ENCODE results near the gene HPCAL1. TPM values are rescaled to one million over a fixed set of nuclear protein-coding genes. Genes with fewer than 3 reads are reported as not detected.

Gene HPCAL1
- total and polyA plus RNA-seq, 2 donors (not counting 3 experiments of a cell fraction or from before 2014, with no cell fraction given) = 56.5 to 77.4 TPM

DNA sequence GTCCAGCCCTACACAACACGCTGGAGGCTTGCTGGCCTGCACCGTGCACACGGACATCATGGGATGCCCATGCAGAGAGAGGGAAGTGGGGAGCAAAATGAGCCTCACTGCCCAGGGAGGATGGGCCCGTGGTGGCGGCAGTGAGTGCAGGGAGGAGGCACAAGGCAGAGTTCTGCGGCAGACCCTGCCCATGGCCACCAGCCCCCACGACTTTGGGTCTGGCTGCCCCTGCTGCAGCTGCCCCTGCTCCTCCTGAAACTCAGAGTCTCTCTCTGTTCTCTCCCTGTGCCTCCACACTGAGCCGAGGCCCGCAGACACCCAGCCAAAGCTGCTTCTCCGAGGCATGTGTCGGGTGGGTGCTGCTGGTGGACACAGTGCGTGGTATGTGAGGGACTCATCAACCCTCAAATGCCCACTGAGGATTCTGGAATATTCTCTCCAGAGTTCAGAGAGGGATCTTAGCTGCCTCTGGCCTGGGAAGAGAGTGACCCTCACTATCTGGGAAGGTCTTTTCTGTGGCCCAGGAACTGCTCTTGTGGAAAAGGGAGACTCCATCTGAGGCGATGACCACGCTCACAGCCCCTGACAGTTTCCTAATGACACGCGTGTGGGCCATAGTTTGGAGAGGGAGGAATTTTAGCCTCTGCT, 45.1 kb upstream of the HPCAL1 start:
- H3K79me2 ChIP-seq (ENCODE audit: control insufficient read depth, insufficient read depth, low read length) = no peaks in the 10 kb centered on the region
- H2AFZ ChIP-seq (ENCODE audit: low read depth, low read length) = no peak overlapping the region
- H3K27me3 ChIP-seq (ENCODE audit: control insufficient read depth in 2 of 2, insufficient read depth in 2 of 2, low read length in 2 of 2) = peaks cover 0 to 2% of the 10 kb centered on the region in 2 experiments
- no peak for DNase-seq (ENCODE audit: low read depth, low spot score)
- no peak overlapping the region for H3K27ac ChIP-seq (ENCODE audit: insufficient read depth, low read depth, low read length)
- CTCF ChIA-PET = no interaction called here
- H3K9me3 ChIP-seq (replicated peaks; ENCODE audit: control insufficient read depth, insufficient read depth, low read length) = no peaks in the 10 kb centered on the region
- no peaks in the 10 kb centered on the region for H3K4me1 ChIP-seq (ENCODE audit: control insufficient read depth, extremely low read depth, insufficient read depth, low read length)
- BruUV-seq (replicated peaks) = no TSS peak
- no peaks in the 10 kb centered on the region for H3K9me1 ChIP-seq (replicated peaks; ENCODE audit: control insufficient read depth, extremely low read depth, insufficient read depth, low read length)
- intact Hi-C loops (cut with micrococcal nuclease) = no loop called here
- TF ChIP-seq JUN (IDR thresholded peaks at IDR 0.05; ENCODE audit: borderline replicate concordance, insufficient read depth, insufficient read length, low read depth) = no peak
- H3K36me3 ChIP-seq (ENCODE audit: control insufficient read depth in 2 of 2, extremely low read depth in 1 of 2, insufficient read depth in 2 of 2, low read length in 2 of 2) = no peaks in the 10 kb centered on the region
- no peaks in the 10 kb centered on the region for H4K20me1 ChIP-seq (replicated peaks; ENCODE audit: control insufficient read depth, extremely low read depth, insufficient read depth, low read length)
- no peak for FAIRE-seq
- dilution Hi-C loops (cut with MboI; ENCODE audit: extremely low pct_ligation_motif_present, low sequenced_read_pairs) = no loop called here
- no peak overlapping the region for H3K4me2 ChIP-seq (ENCODE audit: insufficient read depth, low read length)
- no peak overlapping the region for H3K9ac ChIP-seq (replicated peaks; ENCODE audit: extremely low read depth, insufficient read depth, low read length)
- H3K4me3 ChIP-seq (replicated peaks in 1 of 3; ENCODE audit: insufficient read depth in 1 of 3, low read depth in 1 of 3, low read length in 3 of 3) = no peak overlapping the region
- POLR2A ChIA-PET = no interaction called here

GRCh38 chr2:10258326-10258725, 44.4 kb upstream of the HPCAL1 start:
- H3K4me3 ChIP-seq (replicated peaks in 1 of 3; ENCODE audit: insufficient read depth in 1 of 3, low read depth in 1 of 3, low read length in 3 of 3) = no peak overlapping the region
- H3K9me1 ChIP-seq (replicated peaks; ENCODE audit: control insufficient read depth, extremely low read depth, insufficient read depth, low read length) = no peaks in the 10 kb centered on the region
- no peaks in the 10 kb centered on the region for H3K79me2 ChIP-seq (ENCODE audit: control insufficient read depth, insufficient read depth, low read length)
- intact Hi-C loops (cut with micrococcal nuclease) (no loop called here), dilution Hi-C loops (cut with MboI; ENCODE audit: extremely low pct_ligation_motif_present, low sequenced_read_pairs) (no loop called here)
- ChIA-PET POLR2A (no interaction called here), CTCF (no interaction called here)
- H3K36me3 ChIP-seq (ENCODE audit: control insufficient read depth in 2 of 2, extremely low read depth in 1 of 2, insufficient read depth in 2 of 2, low read length in 2 of 2) = no peaks in the 10 kb centered on the region
- H3K4me2 ChIP-seq (ENCODE audit: insufficient read depth, low read length) = no peak overlapping the region
- DNase-seq (ENCODE audit: low read depth, low spot score) (no peak), FAIRE-seq (no peak)
- H3K9me3 ChIP-seq (replicated peaks; ENCODE audit: control insufficient read depth, insufficient read depth, low read length) = no peaks in the 10 kb centered on the region
- no peak overlapping the region for H3K9ac ChIP-seq (replicated peaks; ENCODE audit: extremely low read depth, insufficient read depth, low read length)
- BruUV-seq (replicated peaks) = no TSS peak
- peaks cover 0 to 2% of the 10 kb centered on the region in 2 experiments for H3K27me3 ChIP-seq (ENCODE audit: control insufficient read depth in 2 of 2, insufficient read depth in 2 of 2, low read length in 2 of 2)
- TF ChIP-seq, protein P1, sequence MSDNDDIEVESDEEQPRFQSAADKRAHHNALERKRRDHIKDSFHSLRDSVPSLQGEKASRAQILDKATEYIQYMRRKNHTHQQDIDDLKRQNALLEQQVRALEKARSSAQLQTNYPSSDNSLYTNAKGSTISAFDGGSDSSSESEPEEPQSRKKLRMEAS (IDR thresholded peaks at IDR 0.05; ENCODE audit: insufficient read depth, insufficient read length) = no peak
- TF ChIP-seq JUN (IDR thresholded peaks at IDR 0.05; ENCODE audit: borderline replicate concordance, insufficient read depth, insufficient read length, low read depth) (no peak), EZH2 (IDR thresholded peaks at IDR 0.05; ENCODE audit: borderline replicate concordance, low read depth, low read length, severe bottlenecking) (no peak), GATA2 (IDR thresholded peaks at IDR 0.05; ENCODE audit: insufficient read depth, insufficient read length, low read depth, low read length) (no peak), POLR2AphosphoS5 (IDR thresholded peaks at IDR 0.05; ENCODE audit: insufficient read depth, low read depth, low read length) (no peak), POLR2A (IDR thresholded peaks at IDR 0.05; ENCODE audit: low read depth, low read length) (no peak), CTCF (IDR thresholded peaks at IDR 0.05; ENCODE audit: extremely low read depth in 1 of 2, insufficient read depth in 1 of 2, low read depth in 1 of 2, low read length in 2 of 2) (no peak), MYC (IDR thresholded peaks at IDR 0.05; ENCODE audit: low read depth, low read length) (no peak), FOS (IDR thresholded peaks at IDR 0.05; ENCODE audit: borderline replicate concordance, insufficient read depth, low read length) (no peak)
- H3K27ac ChIP-seq (ENCODE audit: insufficient read depth, low read depth, low read length) = no peak overlapping the region
- no peak overlapping the region for H2AFZ ChIP-seq (ENCODE audit: low read depth, low read length)
- no peaks in the 10 kb centered on the region for H4K20me1 ChIP-seq (replicated peaks; ENCODE audit: control insufficient read depth, extremely low read depth, insufficient read depth, low read length)
- no peaks in the 10 kb centered on the region for H3K4me1 ChIP-seq (ENCODE audit: control insufficient read depth, extremely low read depth, insufficient read depth, low read length)

All from endothelial cell of umbilical vein (primary cell).